SK-N-SH (cell line): ENCODE results near the gene ADTRP.

Experiments
- FOSL2 ChIP-seq: IDR thresholded peaks from 2 replicates; pipeline ENCODE4 v1.4.0; 2012; ENCODE audit warnings: low read depth, mild to moderate bottlenecking, moderate library complexity, borderline replicate concordance
- NFIC ChIP-seq: IDR thresholded peaks from 2 replicates; pipeline ENCODE4 v1.4.0; 2012; ENCODE audit warnings: borderline replicate concordance
- RCOR1 ChIP-seq: fragments of 150-350 bp; IDR thresholded peaks from 2 replicates; pipeline ENCODE4 v1.6.1; 2017; ENCODE audit warnings: antibody characterized with exemption, low read length
- TCF12 ChIP-seq: IDR thresholded peaks from 2 replicates; pipeline ENCODE4 v1.4.0; 2012
- TF ChIP-seq, protein P1 (sequence below): IDR thresholded peaks from 2 replicates; pipeline ENCODE4 v1.4.0; 2012; ENCODE audit warnings: low read depth
- TF ChIP-seq, protein P2 (sequence below): fragments of 200-600 bp; sonication (generic); IDR thresholded peaks from 2 replicates; pipeline ENCODE4 v1.6.1; 2017; ENCODE audit warnings: antibody characterized with exemption, mild to moderate bottlenecking, moderate library complexity
- TF ChIP-seq, protein P3 (sequence below): IDR thresholded peaks from 2 replicates; pipeline ENCODE4 v1.4.0; 2012; ENCODE audit warnings: low read depth, borderline replicate concordance
- TF ChIP-seq, protein P4 (sequence below): IDR thresholded peaks from 2 replicates; pipeline ENCODE4 v1.6.1; 2012; ENCODE audit warnings: mild to moderate bottlenecking, low read depth, low read length, moderate library complexity
- TF ChIP-seq, protein P5 (sequence below): fragments of 150-350 bp; IDR thresholded peaks from 2 replicates; pipeline ENCODE4 v1.6.1; 2017; ENCODE audit warnings: antibody characterized with exemption, low read length, low read depth, borderline replicate concordance

DNA sequence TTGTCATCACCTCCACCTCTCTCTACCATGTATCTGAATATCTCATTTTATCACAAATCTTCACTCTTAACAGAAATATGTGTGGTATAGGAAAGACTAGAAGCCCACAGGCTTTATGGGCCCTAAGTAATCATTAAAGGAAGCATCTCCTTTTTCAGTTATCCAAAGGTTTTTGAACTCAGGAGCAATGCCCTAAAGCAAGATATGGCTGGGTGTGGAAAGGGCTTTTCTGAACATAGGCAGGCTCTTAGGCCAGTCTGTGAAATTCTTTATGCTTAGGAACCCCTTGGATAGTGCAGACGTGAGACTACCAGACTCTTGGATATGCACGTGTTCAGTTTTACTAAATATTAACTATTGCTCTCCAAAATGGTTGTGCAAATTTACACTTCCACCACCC is 99.5 kb downstream of the ADTRP start:
- TF ChIP-seq, protein P1, sequence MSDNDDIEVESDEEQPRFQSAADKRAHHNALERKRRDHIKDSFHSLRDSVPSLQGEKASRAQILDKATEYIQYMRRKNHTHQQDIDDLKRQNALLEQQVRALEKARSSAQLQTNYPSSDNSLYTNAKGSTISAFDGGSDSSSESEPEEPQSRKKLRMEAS, result no peak
- TF ChIP-seq, protein P2, sequence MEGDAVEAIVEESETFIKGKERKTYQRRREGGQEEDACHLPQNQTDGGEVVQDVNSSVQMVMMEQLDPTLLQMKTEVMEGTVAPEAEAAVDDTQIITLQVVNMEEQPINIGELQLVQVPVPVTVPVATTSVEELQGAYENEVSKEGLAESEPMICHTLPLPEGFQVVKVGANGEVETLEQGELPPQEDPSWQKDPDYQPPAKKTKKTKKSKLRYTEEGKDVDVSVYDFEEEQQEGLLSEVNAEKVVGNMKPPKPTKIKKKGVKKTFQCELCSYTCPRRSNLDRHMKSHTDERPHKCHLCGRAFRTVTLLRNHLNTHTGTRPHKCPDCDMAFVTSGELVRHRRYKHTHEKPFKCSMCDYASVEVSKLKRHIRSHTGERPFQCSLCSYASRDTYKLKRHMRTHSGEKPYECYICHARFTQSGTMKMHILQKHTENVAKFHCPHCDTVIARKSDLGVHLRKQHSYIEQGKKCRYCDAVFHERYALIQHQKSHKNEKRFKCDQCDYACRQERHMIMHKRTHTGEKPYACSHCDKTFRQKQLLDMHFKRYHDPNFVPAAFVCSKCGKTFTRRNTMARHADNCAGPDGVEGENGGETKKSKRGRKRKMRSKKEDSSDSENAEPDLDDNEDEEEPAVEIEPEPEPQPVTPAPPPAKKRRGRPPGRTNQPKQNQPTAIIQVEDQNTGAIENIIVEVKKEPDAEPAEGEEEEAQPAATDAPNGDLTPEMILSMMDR, result no peak
- TF ChIP-seq, protein P3, sequence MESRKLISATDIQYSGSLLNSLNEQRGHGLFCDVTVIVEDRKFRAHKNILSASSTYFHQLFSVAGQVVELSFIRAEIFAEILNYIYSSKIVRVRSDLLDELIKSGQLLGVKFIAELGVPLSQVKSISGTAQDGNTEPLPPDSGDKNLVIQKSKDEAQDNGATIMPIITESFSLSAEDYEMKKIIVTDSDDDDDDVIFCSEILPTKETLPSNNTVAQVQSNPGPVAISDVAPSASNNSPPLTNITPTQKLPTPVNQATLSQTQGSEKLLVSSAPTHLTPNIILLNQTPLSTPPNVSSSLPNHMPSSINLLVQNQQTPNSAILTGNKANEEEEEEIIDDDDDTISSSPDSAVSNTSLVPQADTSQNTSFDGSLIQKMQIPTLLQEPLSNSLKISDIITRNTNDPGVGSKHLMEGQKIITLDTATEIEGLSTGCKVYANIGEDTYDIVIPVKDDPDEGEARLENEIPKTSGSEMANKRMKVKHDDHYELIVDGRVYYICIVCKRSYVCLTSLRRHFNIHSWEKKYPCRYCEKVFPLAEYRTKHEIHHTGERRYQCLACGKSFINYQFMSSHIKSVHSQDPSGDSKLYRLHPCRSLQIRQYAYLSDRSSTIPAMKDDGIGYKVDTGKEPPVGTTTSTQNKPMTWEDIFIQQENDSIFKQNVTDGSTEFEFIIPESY, result no peak
- TF ChIP-seq NFIC, result no peak
- TF ChIP-seq, protein P4, sequence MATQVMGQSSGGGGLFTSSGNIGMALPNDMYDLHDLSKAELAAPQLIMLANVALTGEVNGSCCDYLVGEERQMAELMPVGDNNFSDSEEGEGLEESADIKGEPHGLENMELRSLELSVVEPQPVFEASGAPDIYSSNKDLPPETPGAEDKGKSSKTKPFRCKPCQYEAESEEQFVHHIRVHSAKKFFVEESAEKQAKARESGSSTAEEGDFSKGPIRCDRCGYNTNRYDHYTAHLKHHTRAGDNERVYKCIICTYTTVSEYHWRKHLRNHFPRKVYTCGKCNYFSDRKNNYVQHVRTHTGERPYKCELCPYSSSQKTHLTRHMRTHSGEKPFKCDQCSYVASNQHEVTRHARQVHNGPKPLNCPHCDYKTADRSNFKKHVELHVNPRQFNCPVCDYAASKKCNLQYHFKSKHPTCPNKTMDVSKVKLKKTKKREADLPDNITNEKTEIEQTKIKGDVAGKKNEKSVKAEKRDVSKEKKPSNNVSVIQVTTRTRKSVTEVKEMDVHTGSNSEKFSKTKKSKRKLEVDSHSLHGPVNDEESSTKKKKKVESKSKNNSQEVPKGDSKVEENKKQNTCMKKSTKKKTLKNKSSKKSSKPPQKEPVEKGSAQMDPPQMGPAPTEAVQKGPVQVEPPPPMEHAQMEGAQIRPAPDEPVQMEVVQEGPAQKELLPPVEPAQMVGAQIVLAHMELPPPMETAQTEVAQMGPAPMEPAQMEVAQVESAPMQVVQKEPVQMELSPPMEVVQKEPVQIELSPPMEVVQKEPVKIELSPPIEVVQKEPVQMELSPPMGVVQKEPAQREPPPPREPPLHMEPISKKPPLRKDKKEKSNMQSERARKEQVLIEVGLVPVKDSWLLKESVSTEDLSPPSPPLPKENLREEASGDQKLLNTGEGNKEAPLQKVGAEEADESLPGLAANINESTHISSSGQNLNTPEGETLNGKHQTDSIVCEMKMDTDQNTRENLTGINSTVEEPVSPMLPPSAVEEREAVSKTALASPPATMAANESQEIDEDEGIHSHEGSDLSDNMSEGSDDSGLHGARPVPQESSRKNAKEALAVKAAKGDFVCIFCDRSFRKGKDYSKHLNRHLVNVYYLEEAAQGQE, result no peak
- TF ChIP-seq, protein P5, sequence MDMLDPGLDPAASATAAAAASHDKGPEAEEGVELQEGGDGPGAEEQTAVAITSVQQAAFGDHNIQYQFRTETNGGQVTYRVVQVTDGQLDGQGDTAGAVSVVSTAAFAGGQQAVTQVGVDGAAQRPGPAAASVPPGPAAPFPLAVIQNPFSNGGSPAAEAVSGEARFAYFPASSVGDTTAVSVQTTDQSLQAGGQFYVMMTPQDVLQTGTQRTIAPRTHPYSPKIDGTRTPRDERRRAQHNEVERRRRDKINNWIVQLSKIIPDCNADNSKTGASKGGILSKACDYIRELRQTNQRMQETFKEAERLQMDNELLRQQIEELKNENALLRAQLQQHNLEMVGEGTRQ, result no peak
- TF ChIP-seq TCF12, result no peak
- TF ChIP-seq RCOR1, result no peak
- TF ChIP-seq FOSL2, result no peak
